WTC11 (cell line): ENCODE results near the gene MPV17L. TPM values are rescaled to one million over a fixed set of nuclear protein-coding genes. Genes with fewer than 3 reads are reported as not detected.
A peak's percentile ranks its signal among the peaks of the same experiment; 100 is the strongest.
"Not testable (repeated sequence)": the region's sequence is repeated elsewhere in the genome, so short reads cannot be mapped to it uniquely, and the experiment has no call there.

Experiments
- ATAC-seq: fragments of 200-7000 bp; cut with Tn5 transposase; 2 replicates; pipeline ENCODE4 v1.10.0; 2021; ENCODE audit warnings: mild to moderate bottlenecking, moderate library complexity
- CTCF ChIA-PET: fragments of 300-600 bp; sonication (Branson Sonifier 250); formaldehyde crosslinking; loops from one replicate; lab custom pipeline; 2021; ENCODE audit warnings: antibody characterized with exemption; lab: Charles Lee
- POLR2A ChIA-PET: fragments of 350-600 bp; sonication (Branson Sonifier 250); formaldehyde crosslinking; loops from one replicate; lab custom pipeline; 2021; ENCODE audit warnings: antibody characterized with exemption; lab: Charles Lee
- DNase-seq: peaks from one replicate; pipeline ENCODE4 v3.0.0; 2021; ENCODE audit warnings: low spot score
- H3K27ac Mint-ChIP-seq: 2 replicates; pipeline ENCODE4 v1.8.0; 2021; ENCODE audit warnings: mixed read lengths
- H3K27me3 Mint-ChIP-seq: 2 replicates; pipeline ENCODE4 v1.8.0; 2021; ENCODE audit warnings: low read depth, mild to moderate bottlenecking, moderate library complexity, mixed read lengths
- H3K36me3 Mint-ChIP-seq: 2 replicates; pipeline ENCODE4 v1.8.0; 2021; ENCODE audit warnings: mixed read lengths
- H3K4me1 Mint-ChIP-seq: 2 replicates; pipeline ENCODE4 v1.8.0; 2022; ENCODE audit warnings: mixed read lengths
- H3K4me3 Mint-ChIP-seq: 2 replicates; pipeline ENCODE4 v1.8.0; 2021; ENCODE audit warnings: mild to moderate bottlenecking, moderate library complexity, mixed read lengths
- H3K9me3 Mint-ChIP-seq: 2 replicates; pipeline ENCODE4 v1.8.0; 2021; ENCODE audit warnings: mixed read lengths
- ATF2 ChIP-seq: sonication (generic); formaldehyde crosslinking; IDR thresholded peaks from 2 replicates; pipeline ENCODE4 v1.8.1; 2022; ENCODE audit warnings: low read depth, missing genetic modification reagents, borderline replicate concordance
- ATF3 ChIP-seq: sonication (generic); formaldehyde crosslinking; conservative IDR thresholded peaks from 2 replicates; pipeline ENCODE4 v1.8.1; 2022; ENCODE audit warnings: mild to moderate bottlenecking, missing genetic modification reagents
- KAT7 ChIP-seq: sonication (generic); formaldehyde crosslinking; IDR thresholded peaks from 2 replicates; pipeline ENCODE4 v1.8.1; 2023; ENCODE audit warnings: missing genetic modification reagents, mild to moderate bottlenecking, borderline replicate concordance
- NR2C2 ChIP-seq: sonication (generic); formaldehyde crosslinking; IDR thresholded peaks from 2 replicates; pipeline ENCODE4 v1.8.0; 2022; ENCODE audit warnings: mild to moderate bottlenecking, missing genetic modification reagents
- TEAD4 ChIP-seq: sonication (generic); formaldehyde crosslinking; IDR thresholded peaks from 2 replicates; pipeline ENCODE4 v1.8.0; 2022; ENCODE audit warnings: mild to moderate bottlenecking, missing genetic modification reagents
- TP53 ChIP-seq: sonication (generic); formaldehyde crosslinking; IDR thresholded peaks from 2 replicates; pipeline ENCODE4 v1.8.1; 2023; ENCODE audit warnings: mild to moderate bottlenecking, missing genetic modification reagents
- USF2 ChIP-seq: sonication (generic); formaldehyde crosslinking; IDR thresholded peaks from 2 replicates; pipeline ENCODE4 v1.8.1; 2023; ENCODE audit warnings: mild to moderate bottlenecking, missing genetic modification reagents, moderate library complexity
- ZNF263 ChIP-seq: sonication (generic); formaldehyde crosslinking; IDR thresholded peaks from 2 replicates; pipeline ENCODE4 v1.8.1; 2022; ENCODE audit warnings: low read depth, mild to moderate bottlenecking, moderate library complexity, missing genetic modification reagents
- ZNF281 ChIP-seq: sonication (generic); formaldehyde crosslinking; IDR thresholded peaks from 2 replicates; pipeline ENCODE4 v1.8.0; 2023; ENCODE audit warnings: mild to moderate bottlenecking, missing genetic modification reagents
- ZSCAN18 ChIP-seq: fragments of 250-450 bp; sonication (Bioruptor Pico); IDR thresholded peaks from 2 replicates; pipeline ENCODE4 v2.1.2; 2022; ENCODE audit warnings: mild to moderate bottlenecking, moderate library complexity
- total RNA-seq: library from RNA; stranded (reverse); gene quantifications from 3 replicates; pipeline ENCODE4 v1.2.3, GENCODE V29; 2021
- TF ChIP-seq, protein P1 (sequence below): fragments of 200-600 bp; IDR thresholded peaks from 2 replicates; pipeline ENCODE4 v1.8.0; 2022; ENCODE audit warnings: antibody characterized with exemption
- TF ChIP-seq, protein P2 (sequence below): sonication (generic); formaldehyde crosslinking; IDR thresholded peaks from 2 replicates; pipeline ENCODE4 v1.8.1; 2022; ENCODE audit warnings: low read depth, mild to moderate bottlenecking, moderate library complexity, missing genetic modification reagents, borderline replicate concordance
- TF ChIP-seq, protein P3 (sequence below): sonication (generic); formaldehyde crosslinking; IDR thresholded peaks from 2 replicates; pipeline ENCODE4 v1.8.0; 2022; ENCODE audit warnings: missing genetic modification reagents
- TF ChIP-seq, protein P4 (sequence below): sonication (generic); formaldehyde crosslinking; IDR thresholded peaks from 2 replicates; pipeline ENCODE4 v1.8.0; 2022; ENCODE audit warnings: mild to moderate bottlenecking, missing genetic modification reagents

MPV17L gene
- total RNA-seq, 1 experiment from 2014 or later: 5.4 TPM

- DNase-seq: no peak
- no peaks in the 10 kb centered on the region for H3K27me3 Mint-ChIP-seq
- POLR2A ChIA-PET: no interaction called here
- no peaks in the 10 kb centered on the region for H3K9me3 Mint-ChIP-seq
- peaks cover 34% of the 10 kb centered on the region for H3K4me1 Mint-ChIP-seq
- TF ChIP-seq KAT7 (CRISPR knock-in tag) (no peak), TEAD4 (CRISPR knock-in tag) (no peak), USF2 (CRISPR knock-in tag) (no peak), ATF3 (no peak), ZNF281 (CRISPR knock-in tag) (no peak), TP53 (no peak), ZSCAN18 (no peak), ZNF263 (no peak)
- TF ChIP-seq, protein P1, sequence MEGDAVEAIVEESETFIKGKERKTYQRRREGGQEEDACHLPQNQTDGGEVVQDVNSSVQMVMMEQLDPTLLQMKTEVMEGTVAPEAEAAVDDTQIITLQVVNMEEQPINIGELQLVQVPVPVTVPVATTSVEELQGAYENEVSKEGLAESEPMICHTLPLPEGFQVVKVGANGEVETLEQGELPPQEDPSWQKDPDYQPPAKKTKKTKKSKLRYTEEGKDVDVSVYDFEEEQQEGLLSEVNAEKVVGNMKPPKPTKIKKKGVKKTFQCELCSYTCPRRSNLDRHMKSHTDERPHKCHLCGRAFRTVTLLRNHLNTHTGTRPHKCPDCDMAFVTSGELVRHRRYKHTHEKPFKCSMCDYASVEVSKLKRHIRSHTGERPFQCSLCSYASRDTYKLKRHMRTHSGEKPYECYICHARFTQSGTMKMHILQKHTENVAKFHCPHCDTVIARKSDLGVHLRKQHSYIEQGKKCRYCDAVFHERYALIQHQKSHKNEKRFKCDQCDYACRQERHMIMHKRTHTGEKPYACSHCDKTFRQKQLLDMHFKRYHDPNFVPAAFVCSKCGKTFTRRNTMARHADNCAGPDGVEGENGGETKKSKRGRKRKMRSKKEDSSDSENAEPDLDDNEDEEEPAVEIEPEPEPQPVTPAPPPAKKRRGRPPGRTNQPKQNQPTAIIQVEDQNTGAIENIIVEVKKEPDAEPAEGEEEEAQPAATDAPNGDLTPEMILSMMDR: no peak
- TF ChIP-seq, protein P2, sequence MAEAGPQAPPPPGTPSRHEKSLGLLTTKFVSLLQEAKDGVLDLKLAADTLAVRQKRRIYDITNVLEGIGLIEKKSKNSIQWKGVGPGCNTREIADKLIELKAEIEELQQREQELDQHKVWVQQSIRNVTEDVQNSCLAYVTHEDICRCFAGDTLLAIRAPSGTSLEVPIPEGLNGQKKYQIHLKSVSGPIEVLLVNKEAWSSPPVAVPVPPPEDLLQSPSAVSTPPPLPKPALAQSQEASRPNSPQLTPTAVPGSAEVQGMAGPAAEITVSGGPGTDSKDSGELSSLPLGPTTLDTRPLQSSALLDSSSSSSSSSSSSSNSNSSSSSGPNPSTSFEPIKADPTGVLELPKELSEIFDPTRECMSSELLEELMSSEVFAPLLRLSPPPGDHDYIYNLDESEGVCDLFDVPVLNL (CRISPR knock-in tag): no peak
- TF ChIP-seq, all 79 proteins: peak for 0
- Mint-ChIP-seq H3K36me3 (no peaks in the 10 kb centered on the region), H3K4me3 (no peak overlapping the region), H3K27ac (peak overlapping the region; percentile 62)
- ATAC-seq: peak; percentile 53
- CTCF ChIA-PET: interaction anchor here (0.6 kb wide), 1 partner anchor 49 kb away, joined by 7 read pairs; no protein-coding TSS in a partner anchor
These were observed 7.9 kb downstream of the MPV17L start for GRCh38 chr16:15403392-15403995.

- H3K27ac Mint-ChIP-seq: peak overlapping the region; percentile 62
These were observed 8.5 kb downstream of the MPV17L start for GRCh38 chr16:15404091-15404490.

GRCh38 chr16:15404792-15405191, 9.2 kb downstream of the MPV17L start:
- H3K27ac Mint-ChIP-seq: peak overlapping the region; percentile 68; the same call in 1 of the 2 replicates
- H3K9me3 Mint-ChIP-seq: no peaks in the 10 kb centered on the region
- CTCF ChIA-PET: no interaction called here
- no peaks in the 10 kb centered on the region for H3K27me3 Mint-ChIP-seq
- POLR2A ChIA-PET: no interaction called here
- no peak overlapping the region for H3K4me3 Mint-ChIP-seq
- ATAC-seq (no peak), DNase-seq (no peak)
- peaks cover 27% of the 10 kb centered on the region for H3K4me1 Mint-ChIP-seq
- 0 out of 2 replicates have a peak, but pooled peaks cover 2% of the 10 kb centered on the region for H3K36me3 Mint-ChIP-seq
- TF ChIP-seq, protein P3, sequence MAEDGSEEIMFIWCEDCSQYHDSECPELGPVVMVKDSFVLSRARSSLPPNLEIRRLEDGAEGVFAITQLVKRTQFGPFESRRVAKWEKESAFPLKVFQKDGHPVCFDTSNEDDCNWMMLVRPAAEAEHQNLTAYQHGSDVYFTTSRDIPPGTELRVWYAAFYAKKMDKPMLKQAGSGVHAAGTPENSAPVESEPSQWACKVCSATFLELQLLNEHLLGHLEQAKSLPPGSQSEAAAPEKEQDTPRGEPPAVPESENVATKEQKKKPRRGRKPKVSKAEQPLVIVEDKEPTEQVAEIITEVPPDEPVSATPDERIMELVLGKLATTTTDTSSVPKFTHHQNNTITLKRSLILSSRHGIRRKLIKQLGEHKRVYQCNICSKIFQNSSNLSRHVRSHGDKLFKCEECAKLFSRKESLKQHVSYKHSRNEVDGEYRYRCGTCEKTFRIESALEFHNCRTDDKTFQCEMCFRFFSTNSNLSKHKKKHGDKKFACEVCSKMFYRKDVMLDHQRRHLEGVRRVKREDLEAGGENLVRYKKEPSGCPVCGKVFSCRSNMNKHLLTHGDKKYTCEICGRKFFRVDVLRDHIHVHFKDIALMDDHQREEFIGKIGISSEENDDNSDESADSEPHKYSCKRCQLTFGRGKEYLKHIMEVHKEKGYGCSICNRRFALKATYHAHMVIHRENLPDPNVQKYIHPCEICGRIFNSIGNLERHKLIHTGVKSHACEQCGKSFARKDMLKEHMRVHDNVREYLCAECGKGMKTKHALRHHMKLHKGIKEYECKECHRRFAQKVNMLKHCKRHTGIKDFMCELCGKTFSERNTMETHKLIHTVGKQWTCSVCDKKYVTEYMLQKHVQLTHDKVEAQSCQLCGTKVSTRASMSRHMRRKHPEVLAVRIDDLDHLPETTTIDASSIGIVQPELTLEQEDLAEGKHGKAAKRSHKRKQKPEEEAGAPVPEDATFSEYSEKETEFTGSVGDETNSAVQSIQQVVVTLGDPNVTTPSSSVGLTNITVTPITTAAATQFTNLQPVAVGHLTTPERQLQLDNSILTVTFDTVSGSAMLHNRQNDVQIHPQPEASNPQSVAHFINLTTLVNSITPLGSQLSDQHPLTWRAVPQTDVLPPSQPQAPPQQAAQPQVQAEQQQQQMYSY (CRISPR knock-in tag): no peak
- TF ChIP-seq, protein P4, sequence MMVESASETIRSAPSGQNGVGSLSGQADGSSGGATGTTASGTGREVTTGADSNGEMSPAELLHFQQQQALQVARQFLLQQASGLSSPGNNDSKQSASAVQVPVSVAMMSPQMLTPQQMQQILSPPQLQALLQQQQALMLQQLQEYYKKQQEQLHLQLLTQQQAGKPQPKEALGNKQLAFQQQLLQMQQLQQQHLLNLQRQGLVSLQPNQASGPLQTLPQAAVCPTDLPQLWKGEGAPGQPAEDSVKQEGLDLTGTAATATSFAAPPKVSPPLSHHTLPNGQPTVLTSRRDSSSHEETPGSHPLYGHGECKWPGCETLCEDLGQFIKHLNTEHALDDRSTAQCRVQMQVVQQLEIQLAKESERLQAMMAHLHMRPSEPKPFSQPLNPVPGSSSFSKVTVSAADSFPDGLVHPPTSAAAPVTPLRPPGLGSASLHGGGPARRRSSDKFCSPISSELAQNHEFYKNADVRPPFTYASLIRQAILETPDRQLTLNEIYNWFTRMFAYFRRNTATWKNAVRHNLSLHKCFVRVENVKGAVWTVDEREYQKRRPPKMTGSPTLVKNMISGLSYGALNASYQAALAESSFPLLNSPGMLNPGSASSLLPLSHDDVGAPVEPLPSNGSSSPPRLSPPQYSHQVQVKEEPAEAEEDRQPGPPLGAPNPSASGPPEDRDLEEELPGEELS (CRISPR knock-in tag): no peak
- TF ChIP-seq NR2C2 (CRISPR knock-in tag) (no peak), ATF2 (CRISPR knock-in tag) (no peak)

More at GRCh38 chr16:15404091-15404490, 8.5 kb downstream of the MPV17L start:
- H3K9me3 Mint-ChIP-seq, CTCF ChIA-PET, ATAC-seq, H3K36me3 Mint-ChIP-seq, POLR2A ChIA-PET, H3K4me3 Mint-ChIP-seq, H3K27me3 Mint-ChIP-seq, DNase-seq: not testable (repeated sequence)
- H3K4me1 Mint-ChIP-seq: peaks cover 29% of the 10 kb centered on the region
